RPMI8226 (cell line): ENCODE measurements around the gene SCP2D1.
"Not testable (repeated sequence)": the region's sequence is repeated elsewhere in the genome, so short reads cannot be mapped to it uniquely, and the experiment has no call there.

Source experiments
- DNase-seq: peaks from one replicate; pipeline ENCODE4 v3.0.0-alpha.2; 2015

SCP2D1 gene

GRCh38 chr20:18813483-18813882 is at the start of gene SCP2D1:
SCP2D1 (plus strand) TSS chr20:18813783; CDS start chr20:18813816, 33 bp downstream.
- no peak for DNase-seq

- no peak for DNase-seq
Measured at GRCh38 chr20:18767676-18768075, 45.9 kb upstream of the SCP2D1 start.

DNA sequence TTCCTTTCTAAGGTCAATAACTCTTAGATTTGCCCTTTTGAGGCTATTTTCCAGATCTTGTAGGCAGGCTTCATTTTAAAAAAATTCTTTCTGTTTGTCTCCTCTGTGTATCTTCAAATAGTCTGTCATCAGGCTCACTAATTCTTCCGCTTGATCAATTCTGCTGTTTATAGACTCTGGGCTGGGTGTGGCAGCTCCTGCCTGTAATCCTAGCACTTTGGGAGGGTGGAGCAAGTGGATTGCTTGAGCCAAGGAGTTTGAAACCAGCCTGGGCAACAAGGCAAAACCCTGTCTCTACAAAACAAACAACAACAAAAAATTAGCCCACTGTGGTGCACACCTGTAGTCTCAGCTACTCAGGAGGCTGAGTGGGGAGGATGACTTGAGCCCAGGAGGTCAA is 40.0 kb upstream of the SCP2D1 start:
- DNase-seq, result no peak

DNA sequence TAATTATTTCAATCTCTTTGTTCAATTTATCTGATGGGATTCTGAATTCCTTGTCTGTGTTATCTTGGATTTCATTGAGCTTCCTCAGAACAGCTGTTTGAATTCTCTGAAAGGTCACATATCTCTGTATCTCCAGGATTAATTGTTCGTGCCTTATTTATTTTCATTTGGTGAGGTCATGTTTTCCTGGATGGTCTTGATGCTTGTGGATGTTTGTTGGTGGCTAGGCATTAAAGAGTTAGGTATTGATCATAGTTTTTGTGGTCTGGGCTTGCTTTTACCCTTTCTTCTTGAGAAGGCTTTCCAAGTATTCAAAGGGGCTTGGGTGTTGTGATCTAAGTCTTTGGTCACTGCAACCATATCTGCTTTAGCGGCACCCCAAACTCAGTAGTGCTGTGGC is 39.4 kb upstream of the SCP2D1 start:
- DNase-seq, result no peak

- no peak for DNase-seq
Measured at GRCh38 chr20:18775633-18776032, 38.0 kb upstream of the SCP2D1 start.

- DNase-seq, result no peak
Measured at GRCh38 chr20:18778690-18779392, 34.7 kb upstream of the SCP2D1 start.

GRCh38 chr20:18780385-18781130 is 33.0 kb upstream of the SCP2D1 start:
- no peak for DNase-seq

DNA sequence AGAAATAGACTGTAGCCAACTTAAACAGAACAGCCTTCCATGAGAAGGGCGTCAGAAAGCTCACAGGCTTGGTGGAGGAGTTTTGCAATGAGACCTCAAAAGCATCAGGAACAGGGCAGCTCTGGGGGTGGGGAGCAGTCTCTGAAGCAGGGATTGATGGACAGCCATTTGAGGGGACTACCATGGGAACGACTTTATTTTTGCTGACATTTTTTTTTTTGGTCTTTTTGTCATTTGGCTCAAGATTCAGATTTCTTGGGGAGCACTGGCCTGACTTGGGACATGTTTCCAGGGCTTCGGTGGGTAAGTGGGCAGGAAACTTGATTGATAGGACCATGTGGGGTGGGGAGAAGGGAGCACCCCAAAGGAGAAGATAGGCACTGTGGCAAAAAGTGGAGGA is 32.1 kb upstream of the SCP2D1 start:
- no peak for DNase-seq

DNA sequence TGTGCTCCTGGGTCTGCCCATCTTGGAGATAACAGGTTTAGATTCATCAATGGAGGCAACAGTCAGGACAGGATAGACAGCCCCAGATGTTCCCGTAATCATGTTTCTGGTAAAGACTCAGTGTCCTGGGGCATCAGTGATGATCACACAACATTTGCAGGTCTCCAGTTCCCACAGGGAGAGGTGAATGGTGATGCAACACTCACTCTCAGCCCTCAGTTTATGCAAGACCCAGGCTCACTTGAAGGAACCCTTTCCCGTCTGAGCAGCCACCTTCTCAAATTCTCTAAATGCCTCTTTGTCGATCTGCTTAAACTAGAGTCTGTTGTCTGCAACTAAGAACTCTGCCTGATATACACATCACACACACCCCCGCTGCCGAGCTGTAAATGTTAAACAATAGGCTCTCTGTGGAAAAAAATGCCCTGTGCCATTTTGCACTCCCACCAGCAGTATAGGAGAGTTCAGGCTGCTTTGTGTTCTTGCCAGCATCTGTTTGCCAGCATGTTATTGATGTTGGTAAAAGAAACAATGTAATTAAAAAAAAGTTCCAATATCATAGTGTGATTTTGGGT is 30.1 kb upstream of the SCP2D1 start:
- DNase-seq, result no peak

- DNase-seq, result not testable (repeated sequence)
Measured at GRCh38 chr20:18787046-18787445, 26.5 kb upstream of the SCP2D1 start.

DNA sequence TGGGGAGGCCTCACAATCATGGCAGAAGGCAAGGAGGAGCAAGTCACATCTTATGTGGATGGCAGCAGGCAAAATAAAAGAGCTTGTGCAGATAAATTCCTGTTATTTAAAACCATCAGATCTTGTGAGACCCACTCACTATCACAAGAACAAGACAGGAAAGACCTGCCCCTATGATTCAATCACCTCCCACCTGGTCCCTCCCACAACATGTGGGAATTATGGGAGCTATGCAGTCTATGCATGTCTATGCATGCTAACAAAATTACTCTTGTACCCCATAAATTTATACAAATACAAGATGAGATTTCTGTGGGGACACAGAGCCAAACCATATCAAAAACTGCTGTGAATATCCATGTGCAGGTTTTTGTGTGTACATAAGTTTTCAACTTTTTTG is 25.6 kb upstream of the SCP2D1 start:
- DNase-seq, result no peak

DNA sequence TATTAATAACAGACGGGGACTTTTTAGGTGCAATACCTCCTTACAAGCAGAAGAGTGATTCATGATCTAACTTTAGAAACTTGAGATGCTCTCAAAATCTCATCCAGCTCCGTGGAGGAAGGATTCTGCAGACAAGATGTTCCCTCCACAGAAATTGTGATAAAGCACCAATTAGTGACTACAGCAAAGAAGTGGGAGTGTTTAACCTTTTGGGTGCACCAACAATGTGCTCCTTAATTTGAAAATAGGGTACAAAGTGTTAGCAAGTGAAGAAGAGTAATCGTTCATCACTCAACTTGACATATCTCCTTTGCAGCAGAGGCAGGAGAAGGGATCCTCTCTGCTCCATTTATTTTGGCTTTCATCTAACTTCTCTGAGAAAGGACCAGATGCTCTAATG is 22.8 kb upstream of the SCP2D1 start:
- no peak for DNase-seq

DNA sequence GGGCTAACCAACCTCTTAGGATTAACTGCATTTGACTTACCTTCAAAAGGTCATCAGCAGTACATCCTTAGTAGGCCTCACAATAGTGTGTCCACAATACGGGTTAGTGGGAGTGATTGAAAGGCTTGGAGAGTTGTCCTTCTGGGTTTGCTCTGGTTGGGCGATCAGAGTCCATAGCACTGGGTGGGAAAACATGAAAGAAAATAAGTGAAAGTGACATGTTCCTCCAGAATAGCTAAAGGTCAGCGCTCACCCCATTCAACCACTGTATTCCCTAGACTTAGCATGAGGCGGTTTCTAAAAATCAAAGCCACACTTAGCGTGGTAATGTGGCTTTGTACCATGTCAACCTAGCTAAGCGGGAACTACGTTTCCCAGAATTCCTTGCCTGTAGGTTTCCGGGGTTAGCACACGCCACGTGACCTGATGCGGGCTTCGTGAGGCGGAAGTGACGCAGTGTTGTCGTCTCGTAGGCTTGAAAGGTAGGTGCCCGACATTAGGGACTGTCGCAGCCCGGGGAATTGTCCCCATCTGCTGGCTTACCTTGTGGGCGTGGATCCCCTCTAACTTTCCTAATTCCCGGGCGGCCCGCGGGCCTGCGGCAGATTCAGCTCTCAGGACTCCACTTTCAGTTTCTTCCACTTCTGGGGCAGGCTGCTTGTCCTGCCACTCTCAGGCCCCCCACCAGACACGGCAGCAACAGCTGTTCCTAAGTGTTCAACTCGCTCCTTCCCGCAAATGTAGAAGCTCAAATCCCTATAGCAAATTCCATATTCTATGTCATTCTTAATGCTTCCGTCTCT is 19.8 kb upstream of the SCP2D1 start:
- DNase-seq, result peak; percentile 95

- no peak for DNase-seq
Measured at GRCh38 chr20:18794428-18794787, 19.2 kb upstream of the SCP2D1 start.

DNA sequence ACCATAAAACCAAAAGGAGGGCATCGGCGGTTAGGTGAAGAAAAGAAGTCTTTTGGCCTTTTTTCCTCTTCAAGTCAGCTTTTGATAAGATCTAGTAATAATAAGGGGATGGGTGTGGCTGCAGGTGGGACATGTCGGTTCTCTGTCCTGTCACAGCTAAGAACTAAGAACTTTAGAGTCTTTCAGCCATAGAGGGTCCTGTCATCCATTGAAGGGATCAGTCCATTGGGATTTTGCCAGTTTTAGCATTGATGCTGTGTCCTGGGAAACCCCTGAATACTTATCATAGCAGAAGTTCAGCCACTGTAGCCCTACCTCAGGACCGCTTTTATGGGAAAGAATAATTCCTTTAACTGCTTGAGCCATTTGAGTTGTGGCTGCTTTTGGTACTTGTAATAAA is 18.2 kb upstream of the SCP2D1 start:
- no peak for DNase-seq

DNA sequence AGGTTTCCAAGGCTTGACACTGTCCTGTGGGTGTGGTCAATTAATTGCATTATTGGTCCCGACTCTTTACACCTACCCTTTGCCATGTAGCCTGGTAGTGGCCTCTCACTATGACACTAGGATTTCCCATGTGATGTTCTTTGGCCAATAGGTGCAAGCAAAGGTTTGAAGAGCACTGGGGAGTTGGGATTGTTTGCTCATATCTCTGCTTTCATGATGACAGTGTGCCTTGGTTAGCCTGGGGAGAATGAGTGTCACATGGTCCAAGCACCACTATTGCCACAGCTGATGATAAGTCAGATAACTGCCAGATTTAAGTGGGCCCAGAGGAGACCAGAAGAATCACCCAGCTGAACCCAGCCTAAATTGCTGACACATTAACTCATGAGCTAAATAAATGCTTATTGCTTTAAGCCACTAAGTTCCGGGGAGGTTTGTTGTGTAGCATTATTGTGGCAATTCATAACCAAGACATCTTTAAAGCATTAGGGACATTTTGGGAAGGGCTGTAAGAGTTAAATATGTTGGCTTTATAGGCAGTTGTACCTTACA is 17.2 kb upstream of the SCP2D1 start:
- DNase-seq, result no peak

DNA sequence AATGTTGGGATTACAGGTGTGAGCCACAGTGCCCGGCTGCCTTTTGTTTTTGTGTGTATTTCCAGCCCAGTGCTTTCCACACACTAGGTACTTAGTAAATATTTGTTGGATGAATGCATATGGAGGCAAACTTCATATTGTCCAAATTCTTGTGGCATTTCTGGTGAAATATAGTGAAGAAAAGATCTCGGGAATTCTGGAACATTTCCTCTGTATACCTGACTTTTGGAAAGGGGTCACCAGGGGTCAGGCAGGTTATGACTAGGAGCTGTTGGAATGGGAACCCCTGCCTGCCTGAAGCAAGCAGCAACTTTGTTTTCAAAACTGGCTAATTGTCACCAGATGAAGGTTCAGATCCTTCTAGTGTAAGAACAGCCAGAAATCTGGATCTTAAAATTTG is 12.1 kb upstream of the SCP2D1 start:
- DNase-seq, result no peak

DNA sequence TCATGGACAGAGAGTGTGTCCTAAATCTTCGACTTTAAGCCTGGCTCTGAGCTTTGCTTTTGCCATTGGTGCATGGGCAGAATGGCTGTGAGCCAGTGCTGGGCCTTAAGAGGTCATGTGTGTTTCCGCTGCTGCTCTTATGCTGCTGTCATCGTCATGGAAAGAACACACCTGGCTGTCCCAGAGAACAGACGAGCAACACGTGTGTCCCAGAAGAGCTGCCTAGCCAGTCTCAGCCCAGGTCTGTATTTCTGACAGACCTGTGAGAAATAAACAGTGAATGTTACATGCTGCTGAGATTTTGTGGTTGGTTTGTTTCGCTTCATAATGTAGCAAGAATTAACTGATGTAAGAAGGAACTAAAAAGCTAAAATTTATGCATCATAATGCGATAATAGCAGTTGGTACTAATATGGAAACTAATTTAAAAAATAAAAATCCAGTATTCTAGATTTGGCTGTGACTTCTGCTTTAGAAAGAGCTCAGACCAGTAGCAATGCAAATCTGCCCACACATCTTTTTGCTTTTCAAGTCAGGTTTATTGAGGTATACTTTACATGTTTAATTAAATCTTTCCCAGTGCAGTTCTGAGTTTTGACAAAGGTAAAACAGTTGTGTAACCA is 11.5 kb upstream of the SCP2D1 start:
- DNase-seq, result no peak

DNA sequence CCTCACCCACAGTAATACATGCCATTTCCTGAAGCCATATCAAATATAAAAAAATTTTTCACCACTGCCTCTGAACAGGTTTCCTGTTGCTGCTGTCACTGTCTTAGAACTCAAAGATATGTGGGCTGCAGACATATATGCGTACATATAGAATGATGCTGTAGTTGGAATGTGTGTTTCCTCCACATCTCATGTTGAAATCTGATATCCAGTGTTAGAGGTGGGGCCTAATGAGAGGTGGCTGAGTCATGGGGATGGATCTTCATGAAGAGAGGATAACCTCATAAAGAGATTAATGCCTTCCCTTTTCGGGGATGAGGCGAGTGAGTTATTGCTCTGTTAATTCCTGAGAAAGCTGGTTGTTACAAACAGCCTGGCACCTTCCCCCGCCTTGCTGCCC is 7.7 kb upstream of the SCP2D1 start:
- DNase-seq, result no peak

DNA sequence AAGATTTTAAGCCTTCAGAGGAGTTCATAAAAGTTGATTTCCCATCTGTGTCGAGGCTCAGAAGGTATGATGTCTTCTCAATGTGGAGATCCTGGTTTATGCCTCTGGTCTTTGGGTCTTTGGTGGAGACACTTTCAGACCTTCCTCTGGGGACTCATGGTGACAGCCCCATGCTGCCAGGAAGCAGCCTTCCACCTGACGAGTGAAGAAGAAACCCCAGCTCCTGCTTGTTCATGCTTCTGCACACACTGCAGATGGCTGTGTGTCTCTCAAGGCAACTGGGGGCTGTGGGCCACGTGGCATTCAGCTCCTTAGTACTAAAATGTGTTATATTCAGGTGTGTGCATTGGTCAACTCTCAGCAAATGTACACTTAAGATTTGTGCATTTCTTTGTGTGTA is 4.9 kb upstream of the SCP2D1 start:
- no peak for DNase-seq

- DNase-seq, result no peak
Measured at GRCh38 chr20:18811186-18811585, 2.4 kb upstream of the SCP2D1 start.

GRCh38 chr20:18811904-18812303 is 1.7 kb upstream of the SCP2D1 start:
- no peak for DNase-seq
